Uterus (tissue), 2 donors: ENCODE results near the gene NUDT3.

Source experiments
- POLR2A ChIP-seq, 2 donors: fragments of 450-650 bp; IDR thresholded peaks; one replicate each; pipeline ENCODE4 v1.6.1; 2016; ENCODE audit warnings: antibody characterized with exemption in 2 of 2, mild to moderate bottlenecking in 1 of 2, moderate library complexity in 1 of 2
- TF ChIP-seq, protein P1 (sequence below), 4 experiments: fragments of 200-600 bp in 2 of 4; fragments of 450-650 bp in 2 of 4; sonication (generic) in 2 of 4; IDR thresholded peaks; one replicate each; pipeline ENCODE4 v1.5.1; 2016 to 2019; ENCODE audit warnings: antibody characterized with exemption in 4 of 4, mild to moderate bottlenecking in 2 of 4, moderate library complexity in 1 of 4

DNA sequence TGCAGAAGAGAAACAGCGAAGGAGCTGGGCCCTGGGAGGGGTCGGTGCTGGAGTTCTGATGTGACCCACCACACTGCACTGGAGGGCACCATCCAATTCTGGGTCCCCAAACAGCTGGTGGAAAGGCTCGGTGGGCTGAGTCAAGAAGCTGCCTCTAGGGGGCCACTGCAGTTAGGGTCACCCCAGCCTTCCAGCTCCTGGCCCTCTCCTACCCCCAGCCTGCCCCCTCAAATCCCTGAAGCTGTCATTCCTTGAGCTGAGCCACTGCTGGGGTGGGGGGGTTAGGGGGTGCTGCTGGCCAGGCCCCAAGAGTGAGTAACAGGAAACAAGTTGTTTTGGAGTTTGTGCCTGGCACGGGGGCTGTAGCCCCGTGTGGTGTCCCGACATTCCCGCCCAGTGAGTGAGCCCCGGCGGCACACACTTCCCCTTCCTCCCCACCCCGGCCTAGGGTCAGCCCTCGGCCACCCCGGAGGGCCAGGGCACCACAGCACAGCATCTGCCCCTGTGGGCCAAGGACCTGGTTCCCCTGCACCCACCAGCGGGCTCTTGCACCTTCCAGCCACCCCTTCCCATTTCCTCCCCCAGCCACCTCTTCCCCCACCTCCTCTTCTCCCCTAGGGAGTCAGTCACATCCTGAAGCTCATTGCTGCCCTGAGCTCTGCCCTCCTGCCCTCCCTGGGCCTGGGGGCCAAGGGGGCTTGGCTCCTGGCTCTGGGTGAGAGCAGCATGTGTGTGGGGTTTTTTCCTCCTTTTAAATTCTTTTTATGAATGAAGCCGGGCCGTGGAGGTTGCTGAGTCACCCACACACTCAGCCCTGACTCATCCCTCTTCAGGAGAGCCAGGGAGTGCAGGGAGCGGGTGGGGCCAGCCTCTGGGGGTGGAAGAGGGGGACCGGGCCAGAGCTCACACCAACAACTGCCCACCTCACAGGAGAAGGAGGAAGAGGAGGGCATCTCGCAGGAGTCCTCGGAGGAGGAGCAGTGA is 148.3 kb downstream of the NUDT3 start:
- TF ChIP-seq, protein P1, sequence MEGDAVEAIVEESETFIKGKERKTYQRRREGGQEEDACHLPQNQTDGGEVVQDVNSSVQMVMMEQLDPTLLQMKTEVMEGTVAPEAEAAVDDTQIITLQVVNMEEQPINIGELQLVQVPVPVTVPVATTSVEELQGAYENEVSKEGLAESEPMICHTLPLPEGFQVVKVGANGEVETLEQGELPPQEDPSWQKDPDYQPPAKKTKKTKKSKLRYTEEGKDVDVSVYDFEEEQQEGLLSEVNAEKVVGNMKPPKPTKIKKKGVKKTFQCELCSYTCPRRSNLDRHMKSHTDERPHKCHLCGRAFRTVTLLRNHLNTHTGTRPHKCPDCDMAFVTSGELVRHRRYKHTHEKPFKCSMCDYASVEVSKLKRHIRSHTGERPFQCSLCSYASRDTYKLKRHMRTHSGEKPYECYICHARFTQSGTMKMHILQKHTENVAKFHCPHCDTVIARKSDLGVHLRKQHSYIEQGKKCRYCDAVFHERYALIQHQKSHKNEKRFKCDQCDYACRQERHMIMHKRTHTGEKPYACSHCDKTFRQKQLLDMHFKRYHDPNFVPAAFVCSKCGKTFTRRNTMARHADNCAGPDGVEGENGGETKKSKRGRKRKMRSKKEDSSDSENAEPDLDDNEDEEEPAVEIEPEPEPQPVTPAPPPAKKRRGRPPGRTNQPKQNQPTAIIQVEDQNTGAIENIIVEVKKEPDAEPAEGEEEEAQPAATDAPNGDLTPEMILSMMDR (IDR thresholded peaks at IDR 0.05): peak in 2 of 4 experiments; percentile 6 to 17
- TF ChIP-seq POLR2A (IDR thresholded peaks at IDR 0.05): no peak
